ENCODE data around the gene TGFBR3.
"Not testable (repeated sequence)": the region's sequence is repeated elsewhere in the genome, so short reads cannot be mapped to it uniquely, and the experiment has no call there.

The TGFBR3 gene

GRCh38 chr1:91840276-91840675 is 45.7 kb downstream of the TGFBR3 start:
- not testable (repeated sequence) for DNase-seq; H3K23ac ChIP-seq (ENCODE audit: low read length); H3K36me3 ChIP-seq (ENCODE audit: control insufficient read depth in 1 of 2, insufficient read depth in 2 of 2, low read length in 2 of 2); H3K79me2 ChIP-seq (ENCODE audit: control insufficient read depth, insufficient read depth, low read length, poor library complexity); H3K14ac ChIP-seq (ENCODE audit: low read length); H4K12ac ChIP-seq (ENCODE audit: low read depth, low read length); H2AFZ ChIP-seq (ENCODE audit: insufficient read depth, low read length, poor library complexity); H3K4me1 ChIP-seq (ENCODE audit: control insufficient read depth in 1 of 2, insufficient read depth in 2 of 2, low read length in 2 of 2); H3K4me3 ChIP-seq (ENCODE audit: low read depth, low read length); H4K8ac ChIP-seq (ENCODE audit: low read depth, low read length); H3K27ac ChIP-seq (ENCODE audit: low read depth, low read length); H4K91ac ChIP-seq (ENCODE audit: low read depth, low read length); H3K4ac ChIP-seq (ENCODE audit: low read depth, low read length); H3K9ac ChIP-seq (ENCODE audit: low read length); H3K9me3 ChIP-seq (ENCODE audit: insufficient read depth, low read depth, low read length); H2BK12ac ChIP-seq (ENCODE audit: low read length); H3K4me2 ChIP-seq (ENCODE audit: low read length); H3K18ac ChIP-seq (ENCODE audit: low read length); H3K79me1 ChIP-seq (ENCODE audit: low read length); H2BK120ac ChIP-seq (ENCODE audit: insufficient read depth, low read length, poor library complexity); H3K27me3 ChIP-seq (ENCODE audit: insufficient read depth, low read length); H2AK5ac ChIP-seq (ENCODE audit: low read length); H2BK5ac ChIP-seq (ENCODE audit: low read depth, low read length, poor library complexity)

- Histone ChIP-seq H3K18ac (ENCODE audit: low read length) (no peak overlapping the region), H3K79me2 (ENCODE audit: control insufficient read depth, insufficient read depth, low read length, poor library complexity) (no peaks in the 10 kb centered on the region), H2BK120ac (ENCODE audit: insufficient read depth, low read length, poor library complexity) (no peak overlapping the region), H2AFZ (ENCODE audit: insufficient read depth, low read length, poor library complexity) (no peak overlapping the region), H4K12ac (ENCODE audit: low read depth, low read length) (no peak overlapping the region), H4K8ac (ENCODE audit: low read depth, low read length) (no peak overlapping the region), H3K4ac (ENCODE audit: low read depth, low read length) (no peak overlapping the region), H3K27me3 (ENCODE audit: insufficient read depth, low read length) (no peaks in the 10 kb centered on the region), H3K9me3 (ENCODE audit: insufficient read depth, low read depth, low read length) (no peaks in the 10 kb centered on the region), H3K4me3 (ENCODE audit: low read depth, low read length) (no peak overlapping the region), H3K4me1 (ENCODE audit: control insufficient read depth in 1 of 2, insufficient read depth in 2 of 2, low read length in 2 of 2) (no peaks in the 10 kb centered on the region), H3K23ac (ENCODE audit: low read length) (no peak overlapping the region), H2BK12ac (ENCODE audit: low read length) (no peak overlapping the region), H3K9ac (ENCODE audit: low read length) (no peak overlapping the region), H2AK5ac (ENCODE audit: low read length) (no peak overlapping the region), H3K36me3 (ENCODE audit: control insufficient read depth in 1 of 2, insufficient read depth in 2 of 2, low read length in 2 of 2) (no peaks in the 10 kb centered on the region), H2BK5ac (ENCODE audit: low read depth, low read length, poor library complexity) (no peak overlapping the region), H4K91ac (ENCODE audit: low read depth, low read length) (no peak overlapping the region), H3K14ac (ENCODE audit: low read length) (no peak overlapping the region), H3K27ac (ENCODE audit: low read depth, low read length) (no peak overlapping the region), H3K4me2 (ENCODE audit: low read length) (no peak overlapping the region), H3K79me1 (ENCODE audit: low read length) (no peaks in the 10 kb centered on the region)
- peak; percentile 27 to 67 for DNase-seq
- WGBS (ENCODE audit: extremely low coverage, insufficient coverage, insufficient read length), result no CpG with 5 or more reads among the region's 8 CpGs
These were observed 49.5 kb downstream of the TGFBR3 start for GRCh38 chr1:91836331-91837040.

- no peaks in the 10 kb centered on the region for H3K27me3 ChIP-seq (ENCODE audit: insufficient read depth, low read length)
- no peak overlapping the region for H3K18ac ChIP-seq (ENCODE audit: low read length)
- no peak overlapping the region for H3K23ac ChIP-seq (ENCODE audit: low read length)
- H3K27ac ChIP-seq (ENCODE audit: low read depth, low read length), result no peak overlapping the region
- H4K91ac ChIP-seq (ENCODE audit: low read depth, low read length), result no peak overlapping the region
- H2BK12ac ChIP-seq (ENCODE audit: low read length), result no peak overlapping the region
- H4K8ac ChIP-seq (ENCODE audit: low read depth, low read length), result no peak overlapping the region
- H3K79me1 ChIP-seq (ENCODE audit: low read length), result no peaks in the 10 kb centered on the region
- no peak overlapping the region for H2BK120ac ChIP-seq (ENCODE audit: insufficient read depth, low read length, poor library complexity)
- H3K9me3 ChIP-seq (ENCODE audit: insufficient read depth, low read depth, low read length), result no peaks in the 10 kb centered on the region
- H2AK5ac ChIP-seq (ENCODE audit: low read length), result no peak overlapping the region
- no peak overlapping the region for H2BK5ac ChIP-seq (ENCODE audit: low read depth, low read length, poor library complexity)
- H3K4me1 ChIP-seq (ENCODE audit: control insufficient read depth in 1 of 2, insufficient read depth in 2 of 2, low read length in 2 of 2), result peaks cover 0 to 2% of the 10 kb centered on the region in 2 experiments
- no peak overlapping the region for H4K12ac ChIP-seq (ENCODE audit: low read depth, low read length)
- no CpG with 5 or more reads among the region's 1 CpG for WGBS (ENCODE audit: extremely low coverage, insufficient coverage, insufficient read length)
- no peaks in the 10 kb centered on the region for H3K36me3 ChIP-seq (ENCODE audit: control insufficient read depth in 1 of 2, insufficient read depth in 2 of 2, low read length in 2 of 2)
- no peak overlapping the region for H3K14ac ChIP-seq (ENCODE audit: low read length)
- H2AFZ ChIP-seq (ENCODE audit: insufficient read depth, low read length, poor library complexity), result no peak overlapping the region
- H3K4me2 ChIP-seq (ENCODE audit: low read length), result no peak overlapping the region
- no peak overlapping the region for H3K4ac ChIP-seq (ENCODE audit: low read depth, low read length)
- no peak overlapping the region for H3K4me3 ChIP-seq (ENCODE audit: low read depth, low read length)
- peak; percentile 73 to 94 for DNase-seq
- no peaks in the 10 kb centered on the region for H3K79me2 ChIP-seq (ENCODE audit: control insufficient read depth, insufficient read depth, low read length, poor library complexity)
- no peak overlapping the region for H3K9ac ChIP-seq (ENCODE audit: low read length)
These were observed 50.8 kb downstream of the TGFBR3 start for GRCh38 chr1:91835087-91835521.

- not testable (repeated sequence) for H2AK5ac ChIP-seq (ENCODE audit: low read length); H3K9me3 ChIP-seq (ENCODE audit: insufficient read depth, low read depth, low read length); H2BK120ac ChIP-seq (ENCODE audit: insufficient read depth, low read length, poor library complexity); H3K36me3 ChIP-seq (ENCODE audit: control insufficient read depth in 1 of 2, insufficient read depth in 2 of 2, low read length in 2 of 2); H2BK5ac ChIP-seq (ENCODE audit: low read depth, low read length, poor library complexity); H3K79me2 ChIP-seq (ENCODE audit: control insufficient read depth, insufficient read depth, low read length, poor library complexity); H3K18ac ChIP-seq (ENCODE audit: low read length); H3K14ac ChIP-seq (ENCODE audit: low read length); H2BK12ac ChIP-seq (ENCODE audit: low read length); H3K23ac ChIP-seq (ENCODE audit: low read length); H4K8ac ChIP-seq (ENCODE audit: low read depth, low read length); H3K27me3 ChIP-seq (ENCODE audit: insufficient read depth, low read length); H2AFZ ChIP-seq (ENCODE audit: insufficient read depth, low read length, poor library complexity); H3K27ac ChIP-seq (ENCODE audit: low read depth, low read length); H3K9ac ChIP-seq (ENCODE audit: low read length); H3K4ac ChIP-seq (ENCODE audit: low read depth, low read length); H3K4me2 ChIP-seq (ENCODE audit: low read length); H3K4me3 ChIP-seq (ENCODE audit: low read depth, low read length); H4K91ac ChIP-seq (ENCODE audit: low read depth, low read length); H3K4me1 ChIP-seq (ENCODE audit: control insufficient read depth in 1 of 2, insufficient read depth in 2 of 2, low read length in 2 of 2); H4K12ac ChIP-seq (ENCODE audit: low read depth, low read length); H3K79me1 ChIP-seq (ENCODE audit: low read length)
- no CpG with 5 or more reads among the region's 7 CpGs for WGBS (ENCODE audit: extremely low coverage, insufficient coverage, insufficient read length)
- DNase-seq, result peak in 1 of 2 donors; percentile 40
These were observed 51.4 kb downstream of the TGFBR3 start for GRCh38 chr1:91834549-91834948.

Data from trophoblast cell (in vitro differentiated cells and primary cell).